ENCODE measurements around the gene WDR5. TPM values are rescaled to one million over a fixed set of nuclear protein-coding genes. Genes with fewer than 3 reads are reported as not detected.

Gene WDR5
- total RNA-seq, 1 experiment from 2014 or later: 62.5 TPM

- no peak for ATAC-seq
- Mint-ChIP-seq H3K9me3 (no peaks in the 10 kb centered on the region), H3K4me1 (no peaks in the 10 kb centered on the region), H3K27me3 (ENCODE audit: low read depth) (no peaks in the 10 kb centered on the region), H3K4me3 (no peak overlapping the region), H3K36me3 (no peaks in the 10 kb centered on the region), H3K27ac (no peak overlapping the region)
- TF ChIP-seq MXD4 (CRISPR knock-in tag; IDR thresholded peaks at IDR 0.05; ENCODE audit: borderline replicate concordance) (no peak), IRF1 (CRISPR knock-in tag; IDR thresholded peaks at IDR 0.05) (no peak), ZNF532 (CRISPR knock-in tag; IDR thresholded peaks at IDR 0.05; ENCODE audit: borderline replicate concordance) (no peak), ZNF512 (CRISPR knock-in tag; IDR thresholded peaks at IDR 0.05; ENCODE audit: borderline replicate concordance) (no peak), ZNF396 (CRISPR knock-in tag; IDR thresholded peaks at IDR 0.05; ENCODE audit: borderline replicate concordance) (no peak), CBFB (CRISPR knock-in tag; IDR thresholded peaks at IDR 0.05; ENCODE audit: low read depth) (no peak), ZNF423 (CRISPR knock-in tag; IDR thresholded peaks at IDR 0.05) (no peak), NFYB (CRISPR knock-in tag; conservative IDR thresholded peaks at IDR 0.05; ENCODE audit: low read depth) (no peak), ELF4 (CRISPR knock-in tag; IDR thresholded peaks at IDR 0.05; ENCODE audit: low read depth) (no peak), OVOL2 (CRISPR knock-in tag; IDR thresholded peaks at IDR 0.05; ENCODE audit: borderline replicate concordance) (no peak), TCF7 (CRISPR knock-in tag; IDR thresholded peaks at IDR 0.05; ENCODE audit: low read depth) (no peak), ZNF232 (CRISPR knock-in tag; IDR thresholded peaks at IDR 0.05) (no peak)
- ChIA-PET CTCF (no interaction called here), POLR2A (no interaction called here)
- no peak for DNase-seq (ENCODE audit: low spot score)
Observed at GRCh38 chr9:134198791-134199190, 62.9 kb downstream of the WDR5 start.

- ATAC-seq (no peak), DNase-seq (ENCODE audit: low spot score) (no peak)
- Mint-ChIP-seq H3K4me3 (no peak overlapping the region), H3K36me3 (no peaks in the 10 kb centered on the region), H3K9me3 (no peaks in the 10 kb centered on the region), H3K27ac (no peak overlapping the region), H3K27me3 (ENCODE audit: low read depth) (no peaks in the 10 kb centered on the region), H3K4me1 (peaks cover 17% of the 10 kb centered on the region)
- CTCF ChIA-PET: interaction anchor here (1.0 to 1.5 kb wide), 2 partner anchors 11 to 30 kb away, joined by 3 to 5 read pairs; no protein-coding TSS in a partner anchor
- POLR2A ChIA-PET: no interaction called here
- TF ChIP-seq ESRRA (CRISPR knock-in tag; IDR thresholded peaks at IDR 0.05; ENCODE audit: borderline replicate concordance): no peak
- no peak for TF ChIP-seq ZNF671 (CRISPR knock-in tag; IDR thresholded peaks at IDR 0.05)
- TF ChIP-seq ZNF232 (CRISPR knock-in tag; IDR thresholded peaks at IDR 0.05): no peak
- TF ChIP-seq GABPB1 (CRISPR knock-in tag; IDR thresholded peaks at IDR 0.05): no peak
- TF ChIP-seq ATF2 (CRISPR knock-in tag; IDR thresholded peaks at IDR 0.05; ENCODE audit: borderline replicate concordance, low read depth): no peak
- no peak for TF ChIP-seq SMAD4 (CRISPR knock-in tag; IDR thresholded peaks at IDR 0.05)
- no peak for TF ChIP-seq SMAD3 (CRISPR knock-in tag; IDR thresholded peaks at IDR 0.05; ENCODE audit: borderline replicate concordance)
- no peak for TF ChIP-seq JUN (CRISPR knock-in tag; IDR thresholded peaks at IDR 0.05)
- TF ChIP-seq PRRX2 (CRISPR knock-in tag; IDR thresholded peaks at IDR 0.05): no peak
- no peak for TF ChIP-seq AR (CRISPR knock-in tag; IDR thresholded peaks at IDR 0.05)
- TF ChIP-seq GTF2I (CRISPR knock-in tag; conservative IDR thresholded peaks at IDR 0.05): no peak
- TF ChIP-seq TP53 (CRISPR knock-in tag; IDR thresholded peaks at IDR 0.05): no peak
- TF ChIP-seq OVOL2 (CRISPR knock-in tag; IDR thresholded peaks at IDR 0.05; ENCODE audit: borderline replicate concordance): no peak
- TF ChIP-seq EMX1 (CRISPR knock-in tag; IDR thresholded peaks at IDR 0.05): no peak
- no peak for TF ChIP-seq ZNF219 (CRISPR knock-in tag; IDR thresholded peaks at IDR 0.05; ENCODE audit: borderline replicate concordance)
Observed at GRCh38 chr9:134200730-134201129, 64.8 kb downstream of the WDR5 start.
